ENCODE results near the gene PCDHGA1. TPM values are rescaled to one million over a fixed set of nuclear protein-coding genes. Genes with fewer than 3 reads are reported as not detected.

PCDHGA1 gene
- 0.23 and 0.40 TPM in 2 replicates for total RNA-seq (2011; cell fraction: chromatin; rRNA removed; ENCODE audit: low replicate concordance)
- total RNA-seq (2011; cell fraction: nucleolus; rRNA removed): 0.39 and 0.50 TPM in 2 replicates
- total RNA-seq (2011; cell fraction: nucleoplasm; rRNA removed): 0.22 and 0.38 TPM in 2 replicates
- 0.12 and 0.14 TPM in 2 replicates for total RNA-seq (2014; rRNA removed)
- 0.13 and 0.18 TPM in 2 replicates for total RNA-seq (2014; rRNA removed; fragmentation: Illumina TruSeq; extraction: Trizol)
- total RNA-seq (2015; rRNA removed; fragmentation: Illumina TruSeq; extraction: Trizol): 0.15 and 0.18 TPM in 2 replicates
- 0.16 and 0.20 TPM in 2 replicates for total RNA-seq (2021)
- polyA plus RNA-seq (2011; rRNA removed): 0.08 and 0.26 TPM in 2 replicates
- 0.04 and 0.33 TPM in 2 replicates for polyA plus RNA-seq (2011; cell fraction: cytosol; rRNA removed)
- polyA plus RNA-seq (2011; cell fraction: nucleus; rRNA removed): 0.10 and 0.41 TPM in 2 replicates
- polyA plus RNA-seq (2012): 0.16 and 0.40 TPM in 2 replicates
- 0.12 and 0.21 TPM in 2 replicates for polyA plus RNA-seq (2014; fragmentation: Illumina TruSeq; extraction: Trizol)
- not detected for polyA plus RNA-seq (2014; fragmentation: Nextera tagmentation; extraction: Ambion mirVana)
- 0.05 and 0.24 TPM in 2 replicates for polyA plus RNA-seq (2014; rRNA removed)
- 0.18 and 0.53 TPM in 2 replicates for polyA minus RNA-seq (2011; rRNA and poly(A)+ RNA removed)
- 0.19 TPM in 1 of 2 replicates, not detected in the other for polyA minus RNA-seq (2011; cell fraction: cytosol; rRNA and poly(A)+ RNA removed)
- polyA minus RNA-seq (2011; cell fraction: nucleus; rRNA and poly(A)+ RNA removed): 0.22 and 0.54 TPM in 2 replicates
- Bru-seq, nascent RNA: percentile 29 among the genes with signal in this experiment
- percentile 33 among the genes with signal in this experiment for BruChase-seq, experiment 1, labeled RNA remaining after a 2-hour chase
- BruChase-seq, experiment 2, labeled RNA remaining after a 6-hour chase: percentile 31 among the genes with signal in this experiment
- long read RNA-seq, experiment 1: 0 reads
- long read RNA-seq, experiment 2: 0 reads
- long read RNA-seq, experiment 3: 0 reads

GRCh38 chr5:141330299-141331080 lies at the start of gene PCDHGA1:
Gene PCDHGA1, plus strand, starts transcription at chr5:141330514.
- 35% methylated on average over 21 of the region's 21 CpGs for WGBS (ENCODE audit: insufficient coverage, low coverage, missing lambda C conversion rate)
- Histone ChIP-seq H3K27ac (ENCODE audit: extremely low read depth, low read depth, low read length) (no peak within 1 kb of the TSS), H3K36me3 (ENCODE audit: control insufficient read depth, insufficient read depth, low read length) (no peaks in the 10 kb centered on the region), H3K9ac (ENCODE audit: insufficient read depth in 1 of 2, low read depth in 2 of 2, low read length in 2 of 2) (no peak within 1 kb of the TSS), H3K79me2 (ENCODE audit: control insufficient read depth, insufficient read depth, low read length) (no peaks in the 10 kb centered on the region), H3K9me3 (replicated peaks; ENCODE audit: control insufficient read depth, insufficient read depth, low read depth, low read length) (no peaks in the 10 kb centered on the region), H3K4me1 (replicated peaks in 1 of 2; ENCODE audit: control insufficient read depth in 2 of 2, insufficient read depth in 2 of 2, low read length in 2 of 2) (no peaks in the 10 kb centered on the region; a peak in 1 of 5 replicates), H3K9me1 (ENCODE audit: control insufficient read depth, insufficient read depth, low read length) (no peaks in the 10 kb centered on the region), H3K27me3 (ENCODE audit: control insufficient read depth in 2 of 2, insufficient read depth in 2 of 2, low read length in 2 of 2) (peaks cover 0 to 6% of the 10 kb centered on the region in 2 experiments; a peak in 3 of 5 replicates), H3K4me3 (0 out of 2 replicates have a peak within 1 kb of the TSS, but pooled peaks have one; percentile 5), H2AFZ (ENCODE audit: low read depth, low read length) (peak within 1 kb of the TSS; percentile 11; the same call in 1 of the 2 replicates), H4K20me1 (replicated peaks; ENCODE audit: control insufficient read depth, insufficient read depth, low read length) (no peaks in the 10 kb centered on the region), H3K4me2 (ENCODE audit: insufficient read depth, low read length) (no peak within 1 kb of the TSS)
- peak; percentile 55 for ATAC-seq
- TF ChIP-seq ZNF384 (IDR thresholded peaks at IDR 0.05; ENCODE audit: low read depth, low read length) (peak; percentile 89), SMC3 (conservative IDR thresholded peaks at IDR 0.05; ENCODE audit: insufficient read depth, low read depth, low read length) (0 out of 2 replicates have a peak, but pooled peaks have one; percentile 9), CTCF (IDR thresholded peaks at IDR 0.05 in 2 of 3, conservative IDR thresholded peaks at IDR 0.05 in 1 of 3; ENCODE audit: insufficient read depth in 2 of 3, low read depth in 1 of 3, low read length in 3 of 3) (peak; percentile 49 to 65 (median 55); a peak in 5 of 6 replicates), ZNF347 (CRISPR knock-in tag; IDR thresholded peaks at IDR 0.05; ENCODE audit: low read depth) (no peak), RAD21 (CRISPR knock-in tag; conservative IDR thresholded peaks at IDR 0.05 in 1 of 2, IDR thresholded peaks at IDR 0.05 in 1 of 2) (peak in 1 of 2 experiments; percentile 24; a peak in 1 of 4 replicates)
- CTCF ChIA-PET (ENCODE audit: low intra/inter-chr PET ratio): interaction anchor here (0.6 to 1.4 kb wide), 3 partner anchors 53 to 288 kb away, joined by 3 to 5 read pairs (median 3); partner anchors contain the start of gene DIAPH1
- intact Hi-C loops (cut with micrococcal nuclease): no loop called here
- POLR2A ChIA-PET: interaction anchor here (0.6 to 2.1 kb wide), 3 partner anchors 9 to 12 kb away, joined by 3 to 14 read pairs (median 4); partner anchors contain the start of gene TAF7
- peak; percentile 24 to 45 (median 28) for DNase-seq (ENCODE audit: extremely low read depth in 1 of 4, low spot score in 3 of 4)
- in situ Hi-C loops (cut with MboI): no loop called here
- no TSS peak for BruUV-seq (replicated peaks)
- peak; percentile 11 for FAIRE-seq

All from K562 (cell line).